ENCODE measurements around the gene SLC66A2. TPM values are rescaled to one million over a fixed set of nuclear protein-coding genes. Genes with fewer than 3 reads are reported as not detected.

The SLC66A2 gene
- polyA plus RNA-seq, 1 donor from 2014 or later: 30.3 TPM

DNA sequence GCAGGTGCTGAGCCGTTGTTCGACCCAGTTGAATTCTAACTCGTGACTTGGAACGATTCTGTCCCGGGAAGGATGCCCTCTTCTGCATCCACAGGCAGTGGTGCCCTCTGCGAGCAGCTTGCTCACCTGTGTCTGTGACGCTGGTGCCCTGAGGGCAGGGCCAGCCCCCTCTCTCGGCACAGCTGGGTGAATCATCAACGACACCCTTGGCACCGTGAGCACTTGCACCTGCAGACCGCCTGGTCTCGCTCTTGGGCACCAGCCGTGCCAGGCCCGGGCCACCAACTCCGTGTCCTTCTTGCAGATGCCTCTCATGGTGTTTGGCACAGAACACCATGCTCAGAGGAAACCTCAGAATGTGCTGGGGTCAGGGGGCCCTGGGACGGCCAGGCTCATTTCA is 75.0 kb downstream of the SLC66A2 start:
- Mint-ChIP-seq H3K4me3 (no peak overlapping the region), H3K27me3 (no peaks in the 10 kb centered on the region), H3K36me3 (no peaks in the 10 kb centered on the region), H3K4me1 (no peaks in the 10 kb centered on the region), H3K9me3 (peaks cover 0 to 2% (median 0%) of the 10 kb centered on the region in 3 donors), H3K27ac (no peak overlapping the region)

DNA sequence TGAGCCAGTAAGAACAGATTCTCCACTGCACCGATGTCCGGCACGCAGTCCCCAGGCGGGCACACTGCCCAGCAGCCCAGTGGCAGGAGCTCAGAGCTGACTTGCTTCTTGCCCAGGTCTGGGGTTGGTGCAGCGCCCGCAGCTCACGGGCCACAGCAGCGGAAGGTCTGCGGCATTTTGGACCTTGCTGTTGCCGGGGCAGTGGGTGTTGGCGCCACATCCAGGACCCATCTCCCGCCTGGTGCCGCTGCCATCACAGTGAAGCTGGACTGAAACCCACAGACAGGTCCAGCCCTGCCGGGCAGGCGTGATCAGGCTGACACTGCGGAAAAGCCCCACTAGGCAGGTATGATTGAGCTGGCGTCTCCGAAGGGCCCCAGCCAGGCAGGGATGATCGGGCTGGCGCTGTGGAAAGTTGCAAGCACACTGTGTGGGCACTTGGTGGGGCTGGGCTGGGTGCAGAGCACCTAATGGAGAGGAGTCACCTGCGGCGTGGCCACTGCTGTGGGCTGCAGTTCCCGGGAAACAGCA is 75.5 kb downstream of the SLC66A2 start:
- no peak overlapping the region for H3K4me3 Mint-ChIP-seq
- no peaks in the 10 kb centered on the region for H3K27me3 Mint-ChIP-seq
- H3K4me1 Mint-ChIP-seq: no peaks in the 10 kb centered on the region
- H3K9me3 Mint-ChIP-seq: peaks cover 0 to 2% (median 0%) of the 10 kb centered on the region in 3 donors
- H3K27ac Mint-ChIP-seq: no peak overlapping the region
- H3K36me3 Mint-ChIP-seq: no peaks in the 10 kb centered on the region

DNA sequence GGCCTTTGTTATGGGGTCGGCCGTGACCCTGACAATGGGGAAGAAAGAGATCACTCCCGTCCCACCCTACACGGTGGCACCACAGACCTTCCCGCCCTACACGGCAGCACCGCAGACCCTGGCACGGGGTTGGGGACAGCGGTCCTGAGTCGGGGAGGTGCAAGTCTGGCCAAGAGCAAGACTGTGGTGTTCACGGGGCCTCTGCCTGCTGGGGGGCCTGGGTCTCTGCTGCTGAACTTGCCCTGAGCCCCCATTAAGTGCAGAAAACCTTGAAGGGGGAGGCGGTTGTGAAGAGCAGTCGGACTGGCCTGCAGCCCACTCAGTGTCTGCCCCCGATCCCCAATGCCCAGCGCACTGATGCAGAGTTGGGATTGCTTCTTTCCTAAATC is 75.9 kb downstream of the SLC66A2 start:
- no peaks in the 10 kb centered on the region for H3K27me3 Mint-ChIP-seq
- H3K9me3 Mint-ChIP-seq: peaks cover 0 to 2% (median 0%) of the 10 kb centered on the region in 3 donors
- no peak overlapping the region for H3K27ac Mint-ChIP-seq
- no peak overlapping the region for H3K4me3 Mint-ChIP-seq
- no peaks in the 10 kb centered on the region for H3K36me3 Mint-ChIP-seq
- no peaks in the 10 kb centered on the region for H3K4me1 Mint-ChIP-seq

DNA sequence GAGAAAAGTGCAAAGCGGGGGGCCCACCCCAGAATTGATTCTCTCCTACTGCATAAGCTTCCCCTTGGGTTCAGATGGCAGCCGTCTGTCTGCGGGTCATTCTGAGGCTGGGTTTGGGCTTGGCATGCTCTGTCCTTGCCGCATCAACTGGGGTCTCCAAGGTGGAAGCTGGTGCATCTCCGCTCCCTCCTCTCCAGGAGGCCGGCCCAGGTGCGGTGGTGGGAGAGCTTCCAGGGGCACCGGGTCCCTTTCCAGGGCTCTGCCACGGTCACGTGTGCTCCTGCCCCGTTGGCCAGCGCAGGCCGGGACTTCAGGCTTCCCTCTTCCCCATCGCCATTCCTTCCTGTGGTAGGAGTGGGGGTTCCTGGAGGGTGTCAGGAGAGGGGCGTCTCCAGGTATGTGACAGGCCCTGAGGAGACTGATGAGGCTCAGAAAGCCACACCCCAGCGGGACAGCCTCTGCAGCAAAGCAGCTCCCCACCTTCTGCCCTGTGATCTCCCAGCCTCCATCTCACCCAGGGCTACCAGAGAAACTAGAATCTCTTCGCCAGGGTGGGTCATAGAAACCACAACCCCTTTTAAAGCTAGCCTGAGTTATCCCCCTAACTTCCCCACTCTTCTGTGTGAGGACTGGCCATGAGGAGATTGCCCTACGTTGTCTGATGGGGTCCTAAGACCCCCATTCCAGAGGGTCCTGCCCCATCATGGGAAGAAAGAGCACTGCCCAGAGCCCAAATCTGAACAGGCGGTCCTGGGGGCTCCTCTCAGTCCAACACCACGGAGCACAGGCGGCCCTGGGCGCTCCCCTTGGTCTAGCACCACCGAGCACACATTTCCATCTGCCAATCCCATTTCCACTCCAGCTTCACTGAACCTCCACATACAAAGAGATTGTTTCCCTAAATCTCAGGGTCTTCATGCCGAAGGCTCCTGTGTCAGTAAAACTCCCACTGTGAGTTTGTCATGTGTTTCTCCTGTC is 76.6 kb downstream of the SLC66A2 start:
- H3K4me1 Mint-ChIP-seq: no peaks in the 10 kb centered on the region
- no peak overlapping the region for H3K4me3 Mint-ChIP-seq
- no peaks in the 10 kb centered on the region for H3K36me3 Mint-ChIP-seq
- H3K27me3 Mint-ChIP-seq: no peaks in the 10 kb centered on the region
- peaks cover 0 to 2% (median 0%) of the 10 kb centered on the region in 3 donors for H3K9me3 Mint-ChIP-seq
- no peak overlapping the region for H3K27ac Mint-ChIP-seq

DNA sequence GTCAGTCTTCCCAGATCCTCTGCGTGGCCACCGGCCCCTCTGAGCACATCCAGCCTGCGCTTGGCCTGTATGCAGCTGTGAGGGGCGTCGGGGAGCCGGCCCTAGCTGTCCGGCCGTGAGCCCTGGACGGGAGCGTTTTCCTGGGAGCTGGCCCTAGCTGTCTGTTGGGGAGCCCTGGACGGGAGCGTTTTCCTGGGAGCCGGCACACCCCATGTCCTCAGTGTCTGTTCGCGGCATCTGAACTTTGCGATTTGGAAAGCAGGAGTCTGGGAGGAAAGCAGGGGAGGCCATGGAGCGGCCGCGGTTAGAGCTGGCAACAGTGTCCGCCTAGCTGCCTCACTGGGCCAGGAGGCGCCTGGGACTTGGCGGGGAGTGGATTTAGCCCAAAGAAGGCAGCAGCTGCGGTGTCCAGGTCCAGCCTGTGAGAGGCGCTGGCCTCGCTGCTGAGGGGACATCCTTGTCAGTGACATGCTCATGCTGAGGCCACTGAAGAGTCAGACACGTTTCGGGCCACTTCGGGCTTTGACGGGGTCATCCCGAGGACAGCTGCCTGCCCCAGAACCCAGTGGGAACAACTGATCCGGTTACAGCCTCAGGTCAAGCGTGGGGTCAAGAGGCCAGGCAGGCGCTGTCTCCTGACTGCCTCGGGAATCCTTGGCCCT is 77.9 kb downstream of the SLC66A2 start:
- no peak overlapping the region for H3K4me3 Mint-ChIP-seq
- peaks cover 0 to under 1% (median 0%) of the 10 kb centered on the region in 3 donors for H3K9me3 Mint-ChIP-seq
- no peaks in the 10 kb centered on the region for H3K27me3 Mint-ChIP-seq
- no peak overlapping the region for H3K27ac Mint-ChIP-seq
- no peaks in the 10 kb centered on the region for H3K4me1 Mint-ChIP-seq
- H3K36me3 Mint-ChIP-seq: no peaks in the 10 kb centered on the region

DNA sequence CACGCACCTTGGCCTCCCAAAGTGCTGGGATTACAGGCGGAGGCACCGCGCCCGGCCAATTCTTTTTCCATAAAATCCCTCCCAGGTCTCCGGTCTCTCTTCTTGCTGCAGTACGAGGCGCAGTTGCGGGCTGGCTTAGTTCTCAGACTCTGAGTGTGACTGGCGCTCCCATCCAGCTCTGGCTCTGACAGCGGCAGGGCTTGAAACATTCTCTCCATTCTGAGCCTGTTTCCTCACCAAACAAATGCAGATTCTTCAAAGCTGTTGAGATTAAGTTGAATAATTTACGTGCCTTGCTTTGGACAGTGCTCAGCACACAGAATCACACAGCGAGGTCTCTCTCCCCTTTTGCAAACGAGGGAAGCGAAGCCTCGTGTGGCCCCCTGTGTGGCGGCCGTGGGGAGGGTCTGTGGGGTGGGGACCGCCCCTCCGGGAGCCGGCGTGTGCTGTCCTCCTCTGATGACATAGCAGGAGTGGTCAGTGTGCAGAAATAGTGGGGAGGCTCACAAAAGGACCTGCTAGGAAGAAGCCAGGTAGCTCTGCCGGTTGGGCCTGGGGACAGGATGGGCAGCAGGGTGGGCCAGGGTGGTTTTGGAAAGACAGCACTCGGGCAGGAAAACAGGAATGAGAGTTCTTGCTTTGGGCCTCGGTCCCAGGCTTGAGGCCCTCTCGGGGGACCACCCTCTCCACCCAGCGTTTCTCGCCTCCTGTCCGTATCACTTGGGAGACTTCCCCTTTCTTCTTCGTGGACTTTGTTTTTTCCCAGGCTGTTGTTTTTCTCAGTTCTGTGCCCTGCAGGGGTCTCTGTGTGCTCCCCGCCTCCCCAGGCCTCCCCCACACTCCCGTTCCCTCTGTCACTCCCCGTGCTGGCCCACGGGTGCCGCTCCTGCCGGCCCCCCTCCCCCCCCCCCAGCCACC is 78.7 kb downstream of the SLC66A2 start:
- no peaks in the 10 kb centered on the region for H3K36me3 Mint-ChIP-seq

DNA sequence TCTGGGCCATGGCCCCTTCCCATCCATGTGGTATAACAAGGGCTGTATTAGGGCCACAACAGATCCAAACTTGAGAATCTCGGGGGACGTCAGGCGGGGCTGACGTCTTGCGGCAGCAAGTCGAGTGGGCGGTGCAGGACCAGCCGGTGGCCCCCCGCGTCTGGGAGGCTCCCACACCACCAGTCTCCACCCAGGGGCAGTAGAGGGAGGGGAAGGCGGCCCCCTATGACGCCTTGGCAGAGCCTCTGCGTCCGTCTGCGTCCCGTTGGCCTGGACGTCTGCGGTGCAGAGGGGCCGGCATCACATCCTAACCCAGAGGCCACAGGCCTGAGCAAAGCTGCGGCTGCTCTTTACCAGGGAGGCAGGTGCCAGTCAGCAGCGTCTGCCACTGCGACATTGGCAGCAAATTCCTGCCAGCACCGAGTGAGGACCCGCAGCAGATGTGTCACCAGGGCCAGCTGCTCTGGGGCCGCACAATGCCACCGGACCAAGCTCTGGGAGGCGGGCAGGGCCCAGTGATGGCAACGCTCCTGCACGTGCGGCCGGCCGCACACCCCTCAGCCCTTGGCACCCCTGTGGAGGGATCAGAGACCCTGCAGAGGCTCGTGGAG is 79.9 kb downstream of the SLC66A2 start:
- Mint-ChIP-seq H3K27me3 (no peaks in the 10 kb centered on the region), H3K36me3 (no peaks in the 10 kb centered on the region), H3K4me3 (no peak overlapping the region), H3K9me3 (no peaks in the 10 kb centered on the region), H3K27ac (no peak overlapping the region), H3K4me1 (no peaks in the 10 kb centered on the region)

More for the DNA sequence above, 78.7 kb downstream of the SLC66A2 start:
- Mint-ChIP-seq H3K4me3 (peak overlapping the region in 1 of 4 donors; percentile 28), H3K27ac (no peak overlapping the region), H3K4me1 (no peaks in the 10 kb centered on the region), H3K9me3 (no peaks in the 10 kb centered on the region), H3K27me3 (no peaks in the 10 kb centered on the region)

DNA sequence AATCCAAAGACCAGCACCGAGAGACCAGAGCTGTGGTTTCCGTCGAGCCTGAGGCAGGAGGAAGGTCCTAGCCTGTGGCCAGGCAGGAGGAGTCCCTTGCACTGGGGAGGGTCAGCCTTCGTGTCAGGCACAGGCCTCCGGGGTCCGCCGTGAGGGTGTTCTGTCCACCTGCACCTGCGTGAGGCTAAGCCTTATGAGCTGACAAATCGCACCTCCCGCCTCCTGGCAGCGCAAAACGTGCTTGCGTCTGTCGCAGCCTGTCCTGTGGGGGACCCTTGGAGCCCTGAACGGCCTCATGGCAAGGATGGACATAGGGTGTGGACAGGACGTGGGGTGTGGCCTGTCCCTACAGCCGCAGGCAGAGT is 80.4 kb downstream of the SLC66A2 start:
- Mint-ChIP-seq H3K4me1 (no peaks in the 10 kb centered on the region), H3K27me3 (no peaks in the 10 kb centered on the region), H3K36me3 (no peaks in the 10 kb centered on the region), H3K27ac (no peak overlapping the region), H3K4me3 (no peak overlapping the region), H3K9me3 (no peaks in the 10 kb centered on the region)

DNA sequence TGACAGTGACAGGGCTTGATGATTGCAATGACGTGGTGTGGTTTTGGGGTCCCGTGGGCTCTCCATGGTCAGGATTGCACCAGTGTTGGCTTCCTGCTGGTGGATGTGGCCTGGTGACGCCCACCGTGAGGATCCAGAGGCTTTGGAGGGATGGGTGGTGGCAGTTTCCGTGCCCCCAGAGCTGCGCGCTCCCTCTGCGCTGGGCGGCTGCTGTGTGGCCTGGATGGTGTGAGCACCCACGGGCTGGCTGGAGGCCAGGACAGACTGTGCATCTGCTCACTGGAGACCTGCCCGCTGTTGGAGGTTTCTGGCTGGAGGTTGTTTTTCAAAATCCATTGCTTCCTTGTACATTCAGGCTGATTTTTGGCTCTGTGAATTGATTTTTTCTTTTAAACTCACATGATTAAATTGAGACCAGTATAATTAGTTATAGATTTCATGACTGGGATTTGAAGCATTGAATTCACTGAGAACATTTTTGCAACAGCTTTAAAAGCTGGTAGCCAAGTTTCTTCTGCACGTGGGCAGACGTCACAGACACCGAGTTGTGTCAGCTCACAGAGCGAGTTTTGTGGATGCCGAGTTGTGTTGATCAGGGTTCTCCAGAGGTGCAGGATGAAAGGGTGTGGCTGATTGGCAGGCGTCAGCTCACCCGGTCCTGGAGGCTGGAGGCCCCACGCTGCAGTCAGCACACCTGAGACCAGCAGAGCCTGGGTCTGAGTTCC is 81.0 kb downstream of the SLC66A2 start:
- H3K27ac Mint-ChIP-seq: no peak overlapping the region
- H3K4me1 Mint-ChIP-seq: no peaks in the 10 kb centered on the region
- H3K4me3 Mint-ChIP-seq: no peak overlapping the region
- H3K27me3 Mint-ChIP-seq: no peaks in the 10 kb centered on the region
- H3K36me3 Mint-ChIP-seq: no peaks in the 10 kb centered on the region
- no peaks in the 10 kb centered on the region for H3K9me3 Mint-ChIP-seq

DNA sequence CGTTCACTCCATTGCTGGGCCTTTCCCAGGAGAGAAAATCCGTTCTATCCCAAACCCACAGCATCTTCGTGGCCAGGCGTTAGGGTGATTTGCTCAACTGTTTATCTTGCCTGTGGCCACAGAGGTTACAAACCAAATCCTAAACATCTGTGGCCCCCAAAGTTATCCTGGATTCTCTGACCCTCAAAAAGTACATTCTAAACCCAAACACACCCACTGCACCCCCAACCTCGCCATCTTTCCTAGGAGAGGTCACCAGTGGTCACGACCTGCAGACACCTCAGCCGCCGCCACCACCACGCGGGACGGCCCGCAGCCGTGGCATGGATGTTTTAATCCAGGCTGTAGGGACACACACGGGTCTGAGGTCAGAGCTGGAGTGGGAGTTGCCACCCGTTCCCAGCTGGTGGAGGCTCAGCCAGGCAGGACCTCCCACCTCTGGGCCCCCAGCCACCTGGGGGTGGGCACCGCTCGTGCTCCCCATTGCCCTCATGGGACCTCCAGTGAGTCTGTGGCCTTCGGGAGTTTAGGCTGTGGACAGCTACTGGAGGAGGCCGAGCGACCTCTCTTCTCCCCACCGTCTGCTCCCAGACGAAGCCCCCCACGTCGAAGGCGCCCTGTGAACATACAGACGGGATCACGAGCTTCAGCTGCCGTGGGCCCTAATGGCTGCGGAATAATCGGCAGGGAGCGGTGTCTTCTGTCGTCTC is 81.7 kb downstream of the SLC66A2 start:
- Mint-ChIP-seq H3K27me3 (no peaks in the 10 kb centered on the region), H3K4me3 (no peak overlapping the region), H3K4me1 (no peaks in the 10 kb centered on the region), H3K9me3 (no peaks in the 10 kb centered on the region), H3K36me3 (no peaks in the 10 kb centered on the region), H3K27ac (no peak overlapping the region)

DNA sequence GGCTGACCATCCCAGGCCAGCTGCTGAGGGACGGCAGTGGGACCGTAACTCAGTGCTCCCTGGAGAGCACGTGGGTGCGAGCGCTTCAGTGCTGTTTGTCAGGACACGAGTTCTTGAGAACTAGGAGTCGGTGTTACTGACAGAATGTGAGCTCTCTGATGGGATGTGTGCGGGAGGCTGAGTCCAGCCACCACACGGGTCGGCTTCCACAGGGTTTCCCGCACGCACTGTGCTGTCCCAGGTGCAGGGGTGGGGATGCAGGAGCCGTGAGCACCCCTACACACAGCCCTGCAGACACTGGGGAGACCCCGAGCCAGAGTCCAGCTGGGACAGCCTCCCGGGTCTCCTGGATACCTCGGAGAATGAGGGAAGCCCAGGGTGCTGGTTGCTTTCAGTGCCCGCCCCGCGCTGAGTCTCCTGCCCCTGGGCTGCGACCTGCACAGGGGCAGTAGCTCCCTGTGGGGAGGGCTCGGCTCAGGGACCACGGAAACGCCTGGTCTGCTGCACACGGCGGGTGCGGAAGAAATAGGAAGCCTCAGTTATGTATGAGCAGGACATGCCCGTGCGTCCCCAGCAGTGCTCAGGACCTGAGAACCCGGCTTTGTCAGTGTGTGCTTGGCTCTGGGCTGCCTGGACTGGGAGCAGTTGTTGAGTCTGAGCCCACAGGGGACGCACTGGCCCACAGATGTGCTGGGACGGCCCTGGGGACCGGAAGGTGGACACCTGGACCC is 82.5 kb downstream of the SLC66A2 start:
- no peaks in the 10 kb centered on the region for H3K4me1 Mint-ChIP-seq
- H3K27ac Mint-ChIP-seq: no peak overlapping the region
- H3K36me3 Mint-ChIP-seq: no peaks in the 10 kb centered on the region
- no peak overlapping the region for H3K4me3 Mint-ChIP-seq
- H3K9me3 Mint-ChIP-seq: no peaks in the 10 kb centered on the region
- H3K27me3 Mint-ChIP-seq: no peaks in the 10 kb centered on the region

DNA sequence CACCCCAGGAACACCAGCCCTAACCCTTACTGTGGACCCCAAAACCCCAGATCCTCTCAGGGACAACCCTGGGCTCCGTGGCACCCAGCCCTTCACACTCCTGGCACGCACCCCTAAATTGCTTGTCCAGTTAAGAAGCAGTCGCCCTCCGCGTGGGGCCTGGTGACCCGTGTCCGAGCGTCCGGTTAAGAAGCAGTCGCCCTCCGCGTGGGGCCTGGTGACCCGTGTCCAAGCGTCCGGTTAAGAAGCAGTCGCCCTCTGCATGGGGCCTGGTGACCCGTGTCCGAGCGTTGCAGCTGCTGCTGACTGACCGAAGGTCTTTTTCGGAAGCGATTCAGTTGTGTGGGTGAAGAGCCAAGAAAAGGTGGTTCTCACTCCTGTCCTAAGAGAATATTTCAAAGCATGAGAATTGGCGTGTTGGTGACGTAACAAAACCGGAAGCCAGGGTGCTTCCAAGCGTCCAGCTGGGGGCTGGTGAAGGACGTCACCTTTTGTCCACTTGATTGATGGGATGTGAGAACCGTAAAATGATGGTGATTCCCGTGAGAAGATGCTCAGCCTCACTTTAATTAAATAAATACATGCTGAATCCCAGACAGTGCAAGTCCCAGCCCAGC is 83.2 kb downstream of the SLC66A2 start:
- Mint-ChIP-seq H3K36me3 (no peaks in the 10 kb centered on the region), H3K27me3 (no peaks in the 10 kb centered on the region), H3K27ac (no peak overlapping the region), H3K4me3 (no peak overlapping the region), H3K9me3 (no peaks in the 10 kb centered on the region), H3K4me1 (no peaks in the 10 kb centered on the region)

DNA sequence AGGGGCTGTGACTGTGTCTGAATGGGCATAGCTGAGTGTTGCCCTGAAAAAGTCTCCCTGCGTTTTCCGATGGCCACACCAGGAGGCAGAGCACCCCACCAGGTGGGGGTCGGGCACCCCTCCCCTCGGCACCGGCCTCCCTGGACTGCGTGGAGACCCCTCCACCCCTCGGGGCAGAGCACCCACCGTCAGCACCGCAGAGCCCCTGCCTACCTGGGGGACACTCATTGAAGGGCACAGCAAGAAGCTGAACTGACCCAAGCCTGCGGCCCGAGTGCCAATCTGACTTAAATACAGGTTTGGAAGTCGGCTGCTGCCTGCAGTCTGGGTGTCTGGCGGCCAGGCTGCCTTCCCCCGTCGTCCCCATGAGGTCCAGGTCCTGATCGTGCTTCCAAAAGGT is 83.8 kb downstream of the SLC66A2 start:
- Mint-ChIP-seq H3K9me3 (no peaks in the 10 kb centered on the region), H3K36me3 (no peaks in the 10 kb centered on the region), H3K4me1 (no peaks in the 10 kb centered on the region), H3K4me3 (no peak overlapping the region), H3K27ac (no peak overlapping the region), H3K27me3 (no peaks in the 10 kb centered on the region)
